Large intestine (tissue), 3 donors: Measurements from ENCODE around the gene GPATCH1. TPM values are rescaled to one million over a fixed set of nuclear protein-coding genes. Genes with fewer than 3 reads are reported as not detected.
"Not testable (repeated sequence)": the region's sequence is repeated elsewhere in the genome, so short reads cannot be mapped to it uniquely, and the experiment has no call there.

ENCODE experiments used
- DNase-seq, 2 donors: peaks; one replicate each; pipeline versions ENCODE4 v3.0.0 to v3.0.0-alpha.2; 2013
- H3K27ac ChIP-seq: one replicate; pipeline ENCODE4 v1.5.1; 2013; ENCODE audit warnings: low read length
- H3K27me3 ChIP-seq: 2 replicates; pipeline ENCODE4 v1.6.1; 2013; ENCODE audit warnings: low read length; ENCODE audit not compliant: control insufficient read depth, insufficient read depth
- H3K36me3 ChIP-seq: 2 replicates; pipeline ENCODE4 v1.6.1; 2013; ENCODE audit warnings: low read length; ENCODE audit not compliant: control insufficient read depth, insufficient read depth
- H3K4me1 ChIP-seq: one replicate; pipeline ENCODE4 v1.6.1; 2013; ENCODE audit warnings: low read length; ENCODE audit not compliant: control insufficient read depth, insufficient read depth
- H3K4me3 ChIP-seq: one replicate; pipeline ENCODE4 v1.5.1; 2013; ENCODE audit warnings: low read length
- H3K9me3 ChIP-seq: one replicate; pipeline ENCODE4 v1.6.1; 2013; ENCODE audit warnings: mild to moderate bottlenecking, low read depth, low read length, moderate library complexity; ENCODE audit not compliant: control insufficient read depth
- WGBS: methylation state at CpG from one replicate; pipeline ENCODE4 v1.1.5; 2013; ENCODE audit warnings: low lambda C conversion rate; ENCODE audit not compliant: insufficient coverage; 5-methylcytosine and 5-hydroxymethylcytosine counted together
- polyA plus RNA-seq: library from polyadenylated mRNA; unstranded; fragments of 120-200 nt; gene quantifications from one replicate; pipeline ENCODE4 v1.2.1, GENCODE V29; 2013

The GPATCH1 gene
- polyA plus RNA-seq, 1 donor = 11.9 TPM

DNA sequence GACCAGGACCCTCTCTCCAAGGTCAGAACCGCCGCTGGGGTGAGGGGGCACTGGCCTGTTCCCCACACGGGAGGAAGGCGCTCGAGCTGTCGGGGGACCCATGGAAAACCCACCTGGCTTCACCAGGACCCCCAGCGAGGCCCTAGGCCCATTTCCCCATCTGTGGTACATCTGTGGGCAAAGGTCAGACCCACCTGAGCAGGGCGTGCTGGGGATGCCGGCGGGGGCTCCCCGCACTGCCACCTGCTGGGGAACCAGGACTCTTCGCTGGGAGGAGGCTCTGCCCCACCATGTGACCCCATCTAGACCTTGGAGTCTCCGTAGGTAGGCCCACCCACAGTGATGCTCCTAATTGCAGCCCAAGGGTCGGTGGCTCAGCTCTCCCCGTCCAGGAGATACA is 51.4 kb downstream of the GPATCH1 start:
- no peaks in the 10 kb centered on the region for H3K4me1 ChIP-seq
- H3K27ac ChIP-seq = no peak overlapping the region
- WGBS = no CpG with 5 or more reads among the region's 15 CpGs
- DNase-seq = no peak
- peaks cover 28% of the 10 kb centered on the region for H3K36me3 ChIP-seq
- H3K4me3 ChIP-seq = no peak overlapping the region
- peaks cover 4% of the 10 kb centered on the region for H3K27me3 ChIP-seq
- no peaks in the 10 kb centered on the region for H3K9me3 ChIP-seq

DNA sequence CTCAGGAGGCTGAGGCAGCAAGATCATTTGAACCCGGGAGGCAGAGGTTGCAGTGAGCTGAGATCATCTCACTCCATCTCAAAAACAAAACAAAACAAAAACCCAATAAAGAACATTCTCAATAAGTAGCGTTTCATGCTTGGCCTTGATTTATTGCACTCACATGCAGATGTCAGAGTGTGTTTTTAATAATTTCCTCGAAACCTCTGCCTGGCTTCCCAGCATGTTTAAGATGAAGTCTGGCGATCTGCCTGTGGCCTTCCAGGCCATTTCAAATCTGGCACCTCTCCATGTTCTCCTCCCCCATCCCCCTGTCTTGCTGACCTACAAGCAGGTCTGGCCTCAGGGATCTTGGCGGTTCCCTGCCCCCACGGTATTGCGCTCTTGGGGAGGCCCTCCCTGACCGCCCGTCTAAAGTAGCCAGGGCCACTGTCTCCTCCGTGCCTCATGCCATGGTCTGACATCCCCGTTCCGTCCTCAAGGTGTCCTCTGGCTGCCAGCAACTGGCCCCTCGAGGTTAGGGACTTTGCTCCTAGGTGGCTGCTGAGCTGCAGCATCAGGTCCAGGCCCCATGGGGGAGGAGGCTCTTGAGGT is 52.6 kb downstream of the GPATCH1 start:
- H3K4me3 ChIP-seq = no peak overlapping the region
- H3K27ac ChIP-seq = no peak overlapping the region
- no CpG with 5 or more reads among the region's 13 CpGs for WGBS
- H3K4me1 ChIP-seq = no peaks in the 10 kb centered on the region
- H3K36me3 ChIP-seq = peaks cover 20% of the 10 kb centered on the region
- no peaks in the 10 kb centered on the region for H3K9me3 ChIP-seq
- peak; percentile 17 to 45 for DNase-seq
- peaks cover 4% of the 10 kb centered on the region for H3K27me3 ChIP-seq

DNA sequence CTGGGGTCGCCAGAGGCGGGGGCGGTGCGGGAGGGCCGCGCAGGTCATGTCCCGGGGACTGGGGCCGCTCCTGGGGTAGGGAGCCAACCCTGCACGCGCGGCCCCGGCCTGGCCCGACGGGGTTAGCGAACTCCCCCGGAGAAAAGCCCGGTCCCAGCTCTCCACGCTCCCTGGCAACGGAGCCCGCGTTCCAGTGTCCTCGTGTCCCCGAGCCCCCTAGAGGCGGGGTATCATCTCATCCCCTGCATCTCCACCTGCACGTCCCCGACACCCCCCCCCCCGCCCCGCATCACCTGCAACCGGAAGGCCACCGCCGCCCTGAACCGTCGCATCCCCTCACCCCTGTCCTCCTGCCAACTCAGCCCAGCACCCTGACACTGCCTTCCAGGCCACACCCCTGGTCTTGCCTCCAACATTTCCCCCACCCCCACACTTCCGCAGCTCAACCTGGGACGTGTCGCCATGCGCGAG is 53.6 kb downstream of the GPATCH1 start:
- peak; percentile 9 to 22 for DNase-seq

DNA sequence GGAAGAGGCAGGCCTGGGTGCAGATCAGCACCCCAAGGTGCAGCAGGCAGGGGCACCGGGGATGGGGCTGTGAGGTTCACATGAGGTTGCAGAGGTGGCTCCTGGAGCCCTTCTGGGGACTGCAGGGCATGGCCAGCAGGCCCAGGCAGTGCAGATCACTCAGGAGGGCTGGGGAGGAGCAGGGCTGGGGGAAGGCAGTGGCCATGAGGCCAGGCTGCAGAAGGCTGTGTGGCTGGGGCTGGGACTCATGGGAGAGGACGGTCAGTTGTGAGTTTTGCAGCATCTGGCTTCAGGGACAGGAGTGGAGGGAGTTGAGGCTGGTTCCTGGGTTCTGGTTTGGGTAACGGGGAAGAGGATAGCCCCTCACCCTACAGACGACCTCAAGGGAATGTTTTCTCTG is 58.2 kb downstream of the GPATCH1 start:
- no peaks in the 10 kb centered on the region for H3K36me3 ChIP-seq
- 0% methylated on average over 1 of the region's 4 CpGs for WGBS
- no peaks in the 10 kb centered on the region for H3K9me3 ChIP-seq
- no peak overlapping the region for H3K4me3 ChIP-seq
- peaks cover 4% of the 10 kb centered on the region for H3K27me3 ChIP-seq
- no peaks in the 10 kb centered on the region for H3K4me1 ChIP-seq
- H3K27ac ChIP-seq = no peak overlapping the region
- no peak for DNase-seq

More for the DNA sequence above, 53.6 kb downstream of the GPATCH1 start:
- H3K27me3 ChIP-seq = peaks cover 4% of the 10 kb centered on the region
- WGBS = no CpG with 5 or more reads among the region's 38 CpGs
- H3K27ac ChIP-seq = no peak overlapping the region
- no peak overlapping the region for H3K4me3 ChIP-seq
- H3K9me3 ChIP-seq = no peaks in the 10 kb centered on the region
- peaks cover 10% of the 10 kb centered on the region for H3K36me3 ChIP-seq
- H3K4me1 ChIP-seq = no peaks in the 10 kb centered on the region

DNA sequence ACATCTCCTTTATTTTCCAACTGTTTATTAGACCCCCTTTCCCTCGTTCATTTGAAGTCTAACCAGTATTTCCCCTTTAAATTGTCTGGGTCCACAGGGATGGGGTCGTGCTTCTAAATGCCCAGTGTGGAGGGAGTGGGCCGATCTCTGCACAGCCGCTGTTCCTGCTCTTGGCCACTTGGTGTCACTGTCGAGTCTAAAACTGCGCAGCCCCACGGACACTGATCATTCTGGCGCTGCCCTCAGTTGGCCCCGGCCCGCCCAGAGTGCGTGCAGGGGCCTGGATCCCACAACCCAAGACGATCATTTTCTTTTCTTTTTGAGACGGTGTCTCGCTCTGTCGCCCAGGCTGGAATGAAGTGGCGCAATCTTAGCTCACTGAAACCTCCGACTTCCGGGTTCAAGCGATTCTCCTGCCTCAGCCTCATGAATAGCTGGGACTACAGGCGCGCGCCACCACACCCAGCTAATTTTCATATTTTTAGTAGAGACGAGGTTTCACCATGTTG is 63.0 kb downstream of the GPATCH1 start:
- DNase-seq = peak; percentile 37 to 44
- H3K27ac ChIP-seq = no peak overlapping the region
- WGBS = no CpG with 5 or more reads among the region's 23 CpGs
- H3K36me3 ChIP-seq = no peaks in the 10 kb centered on the region
- H3K27me3 ChIP-seq = no peaks in the 10 kb centered on the region
- no peaks in the 10 kb centered on the region for H3K4me1 ChIP-seq
- H3K9me3 ChIP-seq = no peaks in the 10 kb centered on the region
- no peak overlapping the region for H3K4me3 ChIP-seq

DNA sequence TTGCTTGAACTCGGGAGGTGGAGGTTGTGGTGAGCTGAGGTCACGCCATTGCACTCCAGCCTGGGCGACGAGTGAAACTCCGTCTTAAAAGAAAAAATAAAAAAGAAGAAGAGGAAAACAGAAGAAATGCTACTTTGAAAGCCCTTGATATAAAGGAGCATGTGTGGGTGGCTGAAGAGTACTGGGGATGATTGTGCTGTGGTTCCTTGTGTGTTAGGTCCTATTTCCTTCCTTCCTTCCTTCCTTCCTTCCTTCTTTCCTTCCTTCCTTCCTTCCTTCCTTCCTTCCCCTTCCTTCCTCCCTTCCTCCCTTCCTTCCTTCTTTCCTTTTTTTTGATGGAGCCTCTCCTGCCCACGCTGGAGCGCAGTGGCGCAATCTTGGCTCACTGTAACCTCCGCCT is 65.2 kb downstream of the GPATCH1 start:
- H3K27ac ChIP-seq = no peak overlapping the region
- H3K9me3 ChIP-seq = no peaks in the 10 kb centered on the region
- no peaks in the 10 kb centered on the region for H3K27me3 ChIP-seq
- no peak for DNase-seq
- H3K4me3 ChIP-seq = no peak overlapping the region
- H3K4me1 ChIP-seq = no peaks in the 10 kb centered on the region
- WGBS = no CpG with 5 or more reads among the region's 9 CpGs
- no peaks in the 10 kb centered on the region for H3K36me3 ChIP-seq

DNA sequence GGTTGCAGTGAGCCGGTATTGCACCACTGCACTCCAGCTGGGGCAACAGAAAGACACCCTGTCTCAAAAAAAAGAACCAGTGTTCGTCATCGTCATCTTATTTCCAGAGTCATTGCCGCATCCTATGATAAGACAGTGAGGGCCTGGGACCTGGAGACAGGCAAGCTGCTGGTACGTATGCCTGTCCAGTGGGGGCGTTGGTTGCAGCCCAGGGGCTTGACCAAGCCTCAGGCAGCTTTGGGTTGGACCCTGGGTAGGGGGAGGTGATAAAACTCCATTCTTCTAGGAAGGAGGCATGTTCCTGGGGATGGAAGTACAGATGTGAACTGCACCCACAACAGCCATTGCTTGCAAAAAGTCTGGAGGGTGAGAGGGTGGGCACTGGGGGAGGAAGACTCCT is 66.6 kb downstream of the GPATCH1 start:
- WGBS = no CpG with 5 or more reads among the region's 6 CpGs
- no peak overlapping the region for H3K27ac ChIP-seq
- H3K9me3 ChIP-seq = no peaks in the 10 kb centered on the region
- H3K36me3 ChIP-seq = no peaks in the 10 kb centered on the region
- H3K4me1 ChIP-seq = no peaks in the 10 kb centered on the region
- DNase-seq = no peak
- no peak overlapping the region for H3K4me3 ChIP-seq
- H3K27me3 ChIP-seq = no peaks in the 10 kb centered on the region

DNA sequence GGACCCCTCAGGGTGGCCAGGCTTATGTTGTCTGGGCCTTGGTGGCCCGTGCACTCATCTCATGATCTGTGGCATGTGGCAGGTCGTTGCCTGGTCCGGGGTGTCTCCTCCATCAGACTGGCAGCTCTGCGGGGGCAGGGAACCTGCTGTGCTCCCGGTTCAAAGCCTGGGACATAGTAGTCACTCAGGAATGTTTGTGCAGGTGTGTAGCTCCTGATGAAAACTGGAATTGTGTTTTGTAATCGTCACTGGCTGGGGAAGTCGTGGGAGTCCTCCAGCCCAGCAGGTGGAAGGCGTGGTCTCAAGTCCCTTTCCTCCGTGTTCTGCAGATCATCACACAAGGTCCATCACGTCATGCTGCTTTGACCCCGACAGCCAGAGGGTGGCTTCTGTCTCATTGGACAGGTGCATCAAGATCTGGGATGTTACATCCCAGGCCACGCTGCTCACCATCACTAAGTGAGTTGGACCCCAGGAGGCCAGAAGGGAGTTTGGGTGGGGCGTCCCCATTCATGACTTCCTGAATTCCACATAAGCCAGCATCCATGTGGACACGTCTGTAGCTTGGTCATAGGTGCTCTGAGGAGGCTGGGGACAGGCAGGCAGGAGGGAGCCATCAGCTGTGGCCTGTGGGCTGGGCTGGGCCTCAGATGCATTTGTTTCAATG is 70.0 kb downstream of the GPATCH1 start:
- WGBS = no CpG with 5 or more reads among the region's 14 CpGs
- H3K36me3 ChIP-seq = no peaks in the 10 kb centered on the region
- H3K27me3 ChIP-seq = no peaks in the 10 kb centered on the region
- H3K4me1 ChIP-seq = no peaks in the 10 kb centered on the region
- DNase-seq = no peak
- no peak overlapping the region for H3K27ac ChIP-seq
- no peaks in the 10 kb centered on the region for H3K9me3 ChIP-seq
- no peak overlapping the region for H3K4me3 ChIP-seq

DNA sequence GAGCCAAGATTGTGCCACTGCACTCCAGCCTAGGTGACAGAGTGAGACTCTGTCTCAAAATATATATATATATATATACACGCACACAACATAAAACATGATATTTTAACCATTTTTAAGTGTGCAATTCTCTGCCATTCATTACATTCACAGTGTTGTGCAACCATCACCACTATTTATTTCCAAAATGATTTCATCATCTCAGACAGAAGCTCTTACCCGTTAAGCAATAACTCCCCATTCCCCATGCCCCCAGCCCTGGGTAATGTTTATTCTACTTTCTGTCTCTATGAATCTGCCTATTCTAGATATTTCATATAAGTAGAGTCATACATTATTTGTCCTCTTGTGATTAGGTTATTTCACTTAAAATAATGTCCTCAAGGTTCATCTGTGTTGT is 71.2 kb downstream of the GPATCH1 start:
- no peaks in the 10 kb centered on the region for H3K4me1 ChIP-seq
- no peaks in the 10 kb centered on the region for H3K36me3 ChIP-seq
- DNase-seq = no peak
- WGBS = no CpG with 5 or more reads among the region's 2 CpGs
- H3K27ac ChIP-seq = no peak overlapping the region
- no peak overlapping the region for H3K4me3 ChIP-seq
- no peaks in the 10 kb centered on the region for H3K27me3 ChIP-seq
- no peaks in the 10 kb centered on the region for H3K9me3 ChIP-seq

DNA sequence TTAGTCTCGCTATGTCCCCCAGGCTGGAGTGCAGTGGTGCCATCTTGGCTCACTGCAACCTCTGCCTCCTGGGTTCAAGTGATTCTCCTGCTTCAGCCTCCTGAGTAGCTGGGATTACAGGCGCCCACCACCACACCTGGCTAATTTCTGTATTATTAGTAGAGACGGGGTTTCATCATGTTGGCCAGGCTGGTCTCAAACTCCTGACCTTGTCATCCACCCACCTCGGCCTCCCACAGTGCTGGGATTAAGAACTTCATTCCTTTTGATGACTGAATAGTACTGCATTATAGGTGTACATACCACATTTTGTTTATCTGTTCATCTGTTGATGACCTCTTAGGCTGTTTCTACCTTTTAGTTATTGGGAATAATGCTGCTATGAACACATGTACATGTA is 71.6 kb downstream of the GPATCH1 start:
- not testable (repeated sequence) for H3K36me3 ChIP-seq, H3K9me3 ChIP-seq, H3K4me1 ChIP-seq, H3K27me3 ChIP-seq, DNase-seq, H3K27ac ChIP-seq, H3K4me3 ChIP-seq
- WGBS = no CpG with 5 or more reads among the region's 4 CpGs

DNA sequence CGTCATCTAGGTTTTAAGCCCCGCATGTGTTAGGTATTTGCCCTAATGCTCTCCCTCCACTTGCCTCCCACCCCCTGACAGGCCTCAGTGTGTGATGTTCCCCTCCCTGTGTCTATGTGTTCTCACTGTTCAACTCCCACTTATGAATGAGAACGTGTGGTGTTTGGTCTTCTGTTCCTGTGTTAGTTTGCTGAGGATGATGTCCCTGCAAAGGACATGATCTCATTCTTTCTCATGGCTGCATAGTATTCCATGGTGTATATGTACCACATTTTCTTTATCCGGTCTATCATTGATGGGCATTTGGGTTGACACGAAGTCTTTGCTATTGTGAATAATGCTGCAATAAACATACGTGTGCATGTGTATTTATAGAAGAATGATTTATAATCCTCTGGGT is 73.3 kb downstream of the GPATCH1 start:
- H3K27me3 ChIP-seq, H3K4me3 ChIP-seq, H3K27ac ChIP-seq, H3K4me1 ChIP-seq, DNase-seq, H3K36me3 ChIP-seq, H3K9me3 ChIP-seq: not testable (repeated sequence)
- 90% methylated on average over 2 of the region's 6 CpGs for WGBS
